Bronchial epithelial cell (primary cell): ENCODE results near the gene PRSS8. TPM values are rescaled to one million over a fixed set of nuclear protein-coding genes. Genes with fewer than 3 reads are reported as not detected.

ENCODE experiments used
- DNase-seq: peaks from one replicate; pipeline ENCODE4 v3.0.0-alpha.2; 2010; ENCODE audit warnings: low read depth
- FAIRE-seq: peaks from 2 replicates; lab custom pipeline; 2011; peaks lifted over from hg19 to GRCh38; lab: Jason Lieb, UNC
- H3K27me3 ChIP-seq: 2 replicates; pipeline ENCODE4 v1.5.1; 2011; ENCODE audit warnings: low read length; ENCODE audit not compliant: control insufficient read depth, insufficient read depth
- H3K36me3 ChIP-seq: 2 replicates; pipeline ENCODE4 v1.5.1; 2011; ENCODE audit warnings: low read length; ENCODE audit not compliant: control insufficient read depth, insufficient read depth
- H3K4me3 ChIP-seq: 2 replicates; pipeline ENCODE4 v1.5.1; 2011; ENCODE audit warnings: mild to moderate bottlenecking, low read depth, low read length, control low read depth
- CTCF ChIP-seq: IDR thresholded peaks from 2 replicates; pipeline ENCODE4 v1.5.1; 2011; ENCODE audit warnings: mild to moderate bottlenecking, moderate library complexity, low read length, control low read depth, inconsistent platforms; ENCODE audit not compliant: insufficient read depth, severe bottlenecking
- total RNA-seq: library from RNA; depleted of rRNA; stranded (reverse); fragments of >200 nt; gene quantifications from 2 replicates; pipeline ENCODE4 v1.2.1, GENCODE V29; 2014

The PRSS8 gene
- total RNA-seq, 1 donor from 2014 or later, result 15.0 TPM

- no peak for TF ChIP-seq CTCF
- Histone ChIP-seq H3K4me3 (peak overlapping the region; percentile 5), H3K36me3 (peaks cover 5% of the 10 kb centered on the region), H3K27me3 (no peaks in the 10 kb centered on the region)
- DNase-seq, result no peak
- FAIRE-seq, result no peak
These were observed 42.3 kb downstream of the PRSS8 start for GRCh38 chr16:31093132-31093703.

- Histone ChIP-seq H3K36me3 (peaks cover 5% of the 10 kb centered on the region), H3K4me3 (no peak overlapping the region), H3K27me3 (no peaks in the 10 kb centered on the region)
- no peak for TF ChIP-seq CTCF
- no peak for DNase-seq
- FAIRE-seq, result no peak
These were observed 43.2 kb downstream of the PRSS8 start for GRCh38 chr16:31092330-31092729.

DNA sequence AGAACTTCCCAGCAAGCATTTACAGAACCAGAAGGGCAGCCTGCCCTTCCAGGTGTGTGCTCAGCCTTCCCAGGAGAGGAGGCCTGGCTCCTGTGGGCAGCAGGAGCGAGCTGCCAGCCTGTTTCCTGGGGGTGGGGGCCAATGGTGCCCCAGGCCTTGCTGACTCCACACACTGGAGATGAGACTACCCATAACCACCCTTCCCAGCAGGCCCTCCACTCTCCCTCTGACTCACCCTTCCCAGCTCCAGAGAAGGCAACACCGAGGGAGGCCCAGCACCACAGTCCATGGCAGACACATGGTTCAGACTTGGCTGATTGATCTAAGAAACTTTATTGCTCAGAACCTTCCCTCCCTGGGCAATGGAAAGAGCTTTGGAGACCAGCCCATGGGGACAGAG is 45.0 kb downstream of the PRSS8 start:
- TF ChIP-seq CTCF, result no peak
- DNase-seq, result peak; percentile 18
- Histone ChIP-seq H3K36me3 (peaks cover 5% of the 10 kb centered on the region), H3K4me3 (no peak overlapping the region), H3K27me3 (no peaks in the 10 kb centered on the region)
- no peak for FAIRE-seq

- Histone ChIP-seq H3K4me3 (no peak overlapping the region), H3K36me3 (peaks cover 6% of the 10 kb centered on the region), H3K27me3 (no peaks in the 10 kb centered on the region)
- TF ChIP-seq CTCF, result no peak
- FAIRE-seq (no peak), DNase-seq (no peak)
These were observed 46.3 kb downstream of the PRSS8 start for GRCh38 chr16:31089199-31089598.

- no peak within 1 kb of the TSS for H3K4me3 ChIP-seq
- TF ChIP-seq CTCF, result no peak
- FAIRE-seq (no peak), DNase-seq (no peak)
- no peaks in the 10 kb centered on the region for H3K27me3 ChIP-seq
- H3K36me3 ChIP-seq, result peaks cover 6% of the 10 kb centered on the region
These were observed 46.9 kb downstream of the PRSS8 start, which contains the start of gene PRSS53 for GRCh38 chr16:31088459-31089183. Gene PRSS53 (minus strand): TSS chr16:31088943. CDS start chr16:31088809, 134 bp downstream.
